ACHN (cell line): Measurements from ENCODE around the gene PDK2.

Experiments
- DNase-seq: peaks from one replicate; pipeline ENCODE4 v3.0.0-alpha.2; 2015
- in situ Hi-C: cut with HindIII; loops from 2 replicates; pipeline ENCODE4 v1.10.0; 2017; ENCODE audit warnings: low sequenced_read_pairs, low pct_ligation_motif_present, low pct_unique_long_range_greater_than_20kb

PDK2 gene

GRCh38 chr17:50141026-50141744 is 46.0 kb downstream of the PDK2 start:
- in situ Hi-C loops, result no loop called here
- DNase-seq, result no peak

- no peak for DNase-seq
- in situ Hi-C loops, result no loop called here
Observed at GRCh38 chr17:50141745-50142110, 46.6 kb downstream of the PDK2 start.

- in situ Hi-C loops, result no loop called here
- DNase-seq, result no peak
Observed at GRCh38 chr17:50143461-50144176, 48.5 kb downstream of the PDK2 start.

GRCh38 chr17:50144355-50144754 is 49.2 kb downstream of the PDK2 start:
- no peak for DNase-seq
- in situ Hi-C loops, result no loop called here

- in situ Hi-C loops, result no loop called here
- DNase-seq, result no peak
Observed at GRCh38 chr17:50144845-50145531, 49.8 kb downstream of the PDK2 start.

- DNase-seq, result no peak
Observed at GRCh38 chr17:50145532-50146229, 50.5 kb downstream of the PDK2 start.

GRCh38 chr17:50146230-50146926 is 51.2 kb downstream of the PDK2 start:
- no peak for DNase-seq
- in situ Hi-C loops, result no loop called here

More at GRCh38 chr17:50145532-50146229, 50.5 kb downstream of the PDK2 start:
- in situ Hi-C loops, result no loop called here

GRCh38 chr17:50146927-50147665 is 51.9 kb downstream of the PDK2 start:
- in situ Hi-C loops, result no loop called here
- DNase-seq, result no peak

- in situ Hi-C loops, result no loop called here
- no peak for DNase-seq
Observed at GRCh38 chr17:50147841-50148225, 52.7 kb downstream of the PDK2 start.

GRCh38 chr17:50148226-50149090 is 53.3 kb downstream of the PDK2 start:
- in situ Hi-C loops, result no loop called here
- peak; percentile 55 for DNase-seq

GRCh38 chr17:50149091-50149416 is 53.9 kb downstream of the PDK2 start:
- no peak for DNase-seq
- in situ Hi-C loops, result no loop called here

- peak; percentile 69 for DNase-seq
- in situ Hi-C loops, result no loop called here
Observed at GRCh38 chr17:50149417-50150353, 54.5 kb downstream of the PDK2 start.

- in situ Hi-C loops, result no loop called here
- DNase-seq, result no peak
Observed at GRCh38 chr17:50150354-50151040, 55.3 kb downstream of the PDK2 start, which contains the start of gene PPP1R9B. Gene PPP1R9B (minus strand): TSS chr17:50150677. CDS start chr17:50150513, 164 bp downstream.

GRCh38 chr17:50151041-50151936 is 56.1 kb downstream of the PDK2 start:
- peak; percentile 94 for DNase-seq
- in situ Hi-C loops, result no loop called here
